H1 (cell line): ENCODE results near the gene WIPF1. TPM values are rescaled to one million over a fixed set of nuclear protein-coding genes. Genes with fewer than 3 reads are reported as not detected.

Source experiments
- CTCF ChIA-PET: fragments of 300-600 bp; sonication (Branson Sonifier 250); formaldehyde crosslinking; loops from one replicate; lab custom pipeline; 2021; ENCODE audit not compliant: partially characterized antibody; lab: Charles Lee
- POLR2A ChIA-PET: fragments of 300-600 bp; sonication (Branson Sonifier 250); formaldehyde crosslinking; loops from one replicate; lab custom pipeline; 2021; ENCODE audit warnings: inconsistent platforms; ENCODE audit not compliant: partially characterized antibody; lab: Charles Lee
- DNase-seq, 2 experiments: peaks; one replicate each; pipeline versions ENCODE4 v3.0.0 to v3.0.0-alpha.2; 2010 to 2022; ENCODE audit warnings: low spot score in 2 of 2, low read depth in 1 of 2, mixed read lengths in 1 of 2
- FAIRE-seq: peaks from 2 replicates; lab custom pipeline; 2011; peaks lifted over from hg19 to GRCh38; lab: Jason Lieb, UNC
- H2AFZ ChIP-seq: 2 replicates; pipeline ENCODE4 v1.8.1; 2012; ENCODE audit warnings: low read length, inconsistent platforms
- H2AK5ac ChIP-seq: 2 replicates; pipeline ENCODE4 v1.6.1; 2013; ENCODE audit warnings: low read depth, low read length
- H2BK120ac ChIP-seq: replicated peaks from 2 replicates; pipeline ENCODE3; 2013; ENCODE audit warnings: low read depth, low read length, inconsistent platforms
- H2BK12ac ChIP-seq: 2 replicates; pipeline ENCODE4 v1.6.1; 2013; ENCODE audit warnings: low read depth, low read length
- H2BK15ac ChIP-seq: 2 replicates; pipeline ENCODE4 v1.6.1; 2013; ENCODE audit warnings: low read length
- H2BK20ac ChIP-seq: 2 replicates; pipeline ENCODE4 v1.6.1; 2013; ENCODE audit warnings: low read length
- H2BK5ac ChIP-seq: 2 replicates; pipeline ENCODE4 v1.6.1; 2013; ENCODE audit warnings: low read depth, low read length
- H3K14ac ChIP-seq: 2 replicates; pipeline ENCODE4 v1.6.1; 2013; ENCODE audit warnings: inconsistent platforms; ENCODE audit not compliant: insufficient read length
- H3K18ac ChIP-seq: 2 replicates; pipeline ENCODE4 v1.6.1; 2013; ENCODE audit warnings: low read length; ENCODE audit errors: extremely low read depth
- H3K23ac ChIP-seq: 2 replicates; pipeline ENCODE4 v1.6.1; 2013; ENCODE audit warnings: inconsistent platforms; ENCODE audit not compliant: insufficient read length
- H3K23me2 ChIP-seq: 2 replicates; pipeline ENCODE4 v1.6.1; 2013; ENCODE audit warnings: low read depth, low read length
- H3K27ac ChIP-seq: 2 replicates; pipeline ENCODE4 v1.6.1; 2011; ENCODE audit warnings: low read depth, low read length, inconsistent platforms
- H3K27me3 ChIP-seq, 4 experiments: replicated peaks in 1 of 4; 1 replicate in 1 of 4; 2 replicates in 3 of 4; pipeline versions ENCODE4 v1.6.1 to v1.8.1; 2011 to 2013; ENCODE audit warnings: low read length in 3 of 4, mild to moderate bottlenecking in 3 of 4, inconsistent platforms in 2 of 4, mixed read lengths in 2 of 4, moderate library complexity in 1 of 4; ENCODE audit not compliant: control insufficient read depth in 3 of 4, insufficient read depth in 3 of 4; ENCODE audit errors: extremely low read depth in 1 of 4
- H3K36me3 ChIP-seq, 4 experiments: 2 replicates each; pipeline versions ENCODE4 v1.6.1 to v1.8.1; 2011 to 2013; ENCODE audit warnings: mild to moderate bottlenecking in 4 of 4, low read length in 3 of 4, moderate library complexity in 2 of 4, control low read depth in 1 of 4, inconsistent platforms in 1 of 4; ENCODE audit not compliant: insufficient read depth in 4 of 4, control insufficient read depth in 2 of 4
- H3K4ac ChIP-seq: replicated peaks from 2 replicates; pipeline ENCODE3; 2013; ENCODE audit warnings: low read length, low read depth, mixed read lengths, inconsistent platforms; ENCODE audit not compliant: insufficient read length
- H3K4me1 ChIP-seq, 4 experiments: replicated peaks in 1 of 4; 1 replicate in 1 of 4; 2 replicates in 3 of 4; pipeline versions ENCODE4 v1.6.1 to v1.8.1; 2011 to 2013; ENCODE audit warnings: low read length in 3 of 4, inconsistent platforms in 2 of 4, mixed read lengths in 1 of 4; ENCODE audit not compliant: insufficient read depth in 4 of 4, control insufficient read depth in 3 of 4
- H3K4me2 ChIP-seq, 2 experiments: 2 replicates each; pipeline versions ENCODE4 v1.6.1 to v1.8.1; 2011 to 2013; ENCODE audit warnings: low read depth in 2 of 2, low read length in 2 of 2, control low read depth in 1 of 2, inconsistent platforms in 1 of 2, mild to moderate bottlenecking in 1 of 2; ENCODE audit not compliant: insufficient read depth in 1 of 2
- H3K4me3 ChIP-seq, 4 experiments: fragments of 200-600, 300-600 bp in 1 of 4; sonication (generic), shearing (Covaris generic), sonication (Bioruptor Twin) in 1 of 4; 2 replicates each; pipeline versions ENCODE4 v1.5.1 to v1.8.1; 2011 to 2016; ENCODE audit warnings: low read length in 4 of 4, low read depth in 3 of 4, control low read depth in 2 of 4, inconsistent platforms in 2 of 4, mild to moderate bottlenecking in 2 of 4, mixed read lengths in 1 of 4, moderate library complexity in 1 of 4; ENCODE audit not compliant: insufficient read depth in 2 of 4; ENCODE audit errors: extremely low read depth in 1 of 4
- H3K56ac ChIP-seq: replicated peaks from 2 replicates; pipeline ENCODE3; 2013; ENCODE audit warnings: low read depth, mild to moderate bottlenecking, mixed read lengths, low read length, inconsistent platforms; ENCODE audit not compliant: insufficient read length
- H3K79me1 ChIP-seq: 2 replicates; pipeline ENCODE4 v1.6.1; 2013; ENCODE audit warnings: low read depth, low read length, control low read depth
- H3K79me2 ChIP-seq, 2 experiments: 2 replicates each; pipeline versions ENCODE4 v1.6.1 to v1.8.1; 2012 to 2013; ENCODE audit warnings: low read length in 2 of 2, mild to moderate bottlenecking in 2 of 2, inconsistent platforms in 1 of 2; ENCODE audit not compliant: insufficient read depth in 2 of 2, control insufficient read depth in 1 of 2
- H3K9ac ChIP-seq, 4 experiments: replicated peaks in 1 of 4; 1 replicate in 1 of 4; 2 replicates in 3 of 4; pipeline versions ENCODE4 v1.6.1 to v1.8.1; 2011 to 2013; ENCODE audit warnings: low read depth in 3 of 4, low read length in 3 of 4, control low read depth in 2 of 4, mild to moderate bottlenecking in 2 of 4, moderate library complexity in 2 of 4, inconsistent platforms in 1 of 4; ENCODE audit errors: extremely low read depth in 1 of 4
- H3K9me3 ChIP-seq, 2 experiments: 2 replicates each; pipeline versions ENCODE4 v1.6.1 to v1.8.1; 2012 to 2013; ENCODE audit warnings: mild to moderate bottlenecking in 2 of 2, moderate library complexity in 2 of 2, control low read depth in 1 of 2, inconsistent platforms in 1 of 2, low read depth in 1 of 2, low read length in 1 of 2, mixed read lengths in 1 of 2; ENCODE audit not compliant: insufficient read depth in 2 of 2
- H4K20me1 ChIP-seq, 2 experiments: replicated peaks in 1 of 2; 2 replicates each; pipeline versions ENCODE3 to v1.8.1; 2011 to 2013; ENCODE audit warnings: inconsistent platforms in 2 of 2, low read length in 2 of 2, mild to moderate bottlenecking in 1 of 2; ENCODE audit not compliant: insufficient read depth in 2 of 2, control insufficient read depth in 1 of 2
- H4K5ac ChIP-seq: 2 replicates; pipeline ENCODE4 v1.6.1; 2013; ENCODE audit warnings: low read length, low read depth, mixed read lengths, inconsistent platforms; ENCODE audit not compliant: insufficient read length
- H4K8ac ChIP-seq: 2 replicates; pipeline ENCODE4 v1.8.0; 2013; ENCODE audit warnings: mild to moderate bottlenecking, moderate library complexity, low read length, inconsistent platforms; ENCODE audit not compliant: insufficient read depth; ENCODE audit errors: extremely low read depth
- H4K91ac ChIP-seq: replicated peaks from 2 replicates; pipeline ENCODE3; 2013; ENCODE audit warnings: low read length, mixed read lengths, inconsistent platforms; ENCODE audit not compliant: insufficient read length
- CHD2 ChIP-seq: IDR thresholded peaks from 2 replicates; pipeline ENCODE4 v1.6.1; 2012; ENCODE audit warnings: low read length, improper control_type of control experiment
- GTF2F1 ChIP-seq: IDR thresholded peaks from 2 replicates; pipeline ENCODE4 v1.6.1; 2012; ENCODE audit warnings: low read depth, low read length, improper control_type of control experiment, borderline replicate concordance
- KDM4A ChIP-seq: IDR thresholded peaks from one replicate; pipeline ENCODE4 v1.7.1; 2012; ENCODE audit warnings: low read depth, mild to moderate bottlenecking, moderate library complexity, low read length, inconsistent platforms; ENCODE audit not compliant: severe bottlenecking
- TAF1 ChIP-seq: IDR thresholded peaks from 2 replicates; pipeline ENCODE4 v1.6.1; 2011; ENCODE audit warnings: mild to moderate bottlenecking, low read depth, low read length
- WGBS, 2 experiments: shearing (Covaris generic) in 1 of 2; methylation state at CpG; one replicate each; pipeline versions ENCODE4 v1.1.6 to v1.1.7; 2013 to 2015; ENCODE audit warnings: low lambda C conversion rate in 2 of 2, mixed read lengths in 2 of 2, inconsistent platforms in 1 of 2, low coverage in 1 of 2, missing lambda C conversion rate in 1 of 2; ENCODE audit not compliant: insufficient replicate concordance in 2 of 2, insufficient coverage in 1 of 2, insufficient read length in 1 of 2; ENCODE audit errors: extremely low coverage in 1 of 2, missing lambda C conversion rate in 1 of 2; 5-methylcytosine and 5-hydroxymethylcytosine counted together
- polyA plus RNA-seq, 7 experiments: library from polyadenylated mRNA; depleted of rRNA in 3 of 7; stranded (reverse) in 5 of 7; unstranded in 2 of 7; fragments of >200 nt in 5 of 7; fragments of 200-250 nt in 2 of 7; gene quantifications; 1 replicate in 5 of 7; 2 replicates in 1 of 7; 4 replicates in 1 of 7; pipeline versions ENCODE4 v1.2.1 to v1.2.3, GENCODE V29; 2011 to 2013; ENCODE audit warnings: missing spikeins in 2 of 7, mixed read lengths in 2 of 7
- total RNA-seq: library from RNA; stranded (reverse); fragmentation: NEBNext Ultra II Directional; extraction: Animal tissue kit (Norgen Biotek cat#: 25700); gene quantifications from 2 replicates; pipeline ENCODE4 v1.2.1, GENCODE V29; 2021
- TF ChIP-seq, protein P1 (sequence below): IDR thresholded peaks from 2 replicates; pipeline ENCODE4 v1.6.1; 2012; ENCODE audit warnings: inconsistent platforms

WIPF1 gene
- total and polyA plus RNA-seq, 2 of the 8 experiments (the other 6 are each of a cell fraction or from before 2014, with no cell fraction given), result 4.7 to 5.2 TPM

DNA sequence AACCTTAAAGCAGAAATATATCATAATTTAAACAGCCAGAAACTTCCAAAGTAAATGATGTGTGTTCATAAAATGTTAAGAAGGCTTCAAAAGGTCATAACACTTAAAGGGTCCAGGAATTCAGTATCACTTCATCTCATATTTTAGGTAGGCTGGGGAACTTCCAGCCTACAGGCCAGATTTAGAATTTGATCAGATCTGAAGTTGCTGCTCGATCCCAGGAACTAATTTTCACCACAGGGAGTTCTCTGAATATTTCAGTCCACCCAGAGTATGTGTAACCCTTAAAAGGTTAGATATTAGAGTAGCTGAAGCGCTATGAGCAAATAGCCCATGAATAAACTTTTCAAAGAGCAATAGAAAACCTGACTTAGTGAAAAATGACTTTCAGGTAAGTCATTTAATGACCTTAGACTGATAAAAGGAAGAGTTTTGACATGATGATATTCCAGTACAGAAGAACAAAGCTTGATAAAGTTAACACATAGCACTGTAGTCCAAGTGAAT, 1.7 kb downstream of the WIPF1 start:
- H3K4ac ChIP-seq, result no peak overlapping the region
- H3K79me1 ChIP-seq, result no peaks in the 10 kb centered on the region
- no peak overlapping the region for H3K14ac ChIP-seq
- no peak overlapping the region for H3K27ac ChIP-seq
- H4K8ac ChIP-seq, result no peak overlapping the region
- H2AFZ ChIP-seq, result no peak overlapping the region
- no peak overlapping the region for H4K91ac ChIP-seq
- 90% methylated on average over 2 of the region's 2 CpGs; no CpG with 5 or more reads in 1 of the 2 experiments for WGBS, 2 experiments
- no peaks in the 10 kb centered on the region for H4K20me1 ChIP-seq
- no peaks in the 10 kb centered on the region for H3K79me2 ChIP-seq
- no peaks in the 10 kb centered on the region for H3K27me3 ChIP-seq
- H2BK20ac ChIP-seq, result no peak overlapping the region
- no peak overlapping the region for H4K5ac ChIP-seq
- no peak overlapping the region for H2BK15ac ChIP-seq
- H2AK5ac ChIP-seq, result no peak overlapping the region
- H3K4me1 ChIP-seq, result peaks cover 0 to 5% (median 4%) of the 10 kb centered on the region in 4 experiments; a peak in 3 of 7 replicates
- TF ChIP-seq KDM4A (no peak), TAF1 (no peak), CHD2 (no peak), GTF2F1 (no peak)
- TF ChIP-seq, protein P1, sequence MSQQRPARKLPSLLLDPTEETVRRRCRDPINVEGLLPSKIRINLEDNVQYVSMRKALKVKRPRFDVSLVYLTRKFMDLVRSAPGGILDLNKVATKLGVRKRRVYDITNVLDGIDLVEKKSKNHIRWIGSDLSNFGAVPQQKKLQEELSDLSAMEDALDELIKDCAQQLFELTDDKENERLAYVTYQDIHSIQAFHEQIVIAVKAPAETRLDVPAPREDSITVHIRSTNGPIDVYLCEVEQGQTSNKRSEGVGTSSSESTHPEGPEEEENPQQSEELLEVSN, result no peak
- H3K4me3 ChIP-seq, result no peak overlapping the region
- no peak overlapping the region for H3K56ac ChIP-seq
- H2BK5ac ChIP-seq, result no peak overlapping the region
- ChIA-PET CTCF (interaction anchor here (0.6 to 0.7 kb wide), 2 partner anchors 104 to 908 kb away, joined by 3 read pairs; no protein-coding TSS in a partner anchor), POLR2A (no interaction called here)
- no peaks in the 10 kb centered on the region for H3K23me2 ChIP-seq
- H2BK12ac ChIP-seq, result no peak overlapping the region
- no peak overlapping the region for H2BK120ac ChIP-seq
- no peak overlapping the region for H3K18ac ChIP-seq
- no peak overlapping the region for H3K4me2 ChIP-seq
- no peak overlapping the region for H3K9ac ChIP-seq
- no peak overlapping the region for H3K23ac ChIP-seq
- peaks cover 6 to 7% of the 10 kb centered on the region in 2 experiments; a peak in 1 of 4 replicates for H3K9me3 ChIP-seq
- no peak for DNase-seq
- FAIRE-seq, result no peak
- H3K36me3 ChIP-seq, result no peaks in the 10 kb centered on the region; a peak in 1 of 8 replicates
